Measurements from ENCODE around the gene PRSS33.

PRSS33 gene

GRCh38 chr16:2776500-2777139, 10.7 kb downstream of the PRSS33 start:
- no peak for DNase-seq

- no peak for DNase-seq
These were observed 11.4 kb downstream of the PRSS33 start for GRCh38 chr16:2775765-2776499.

- DNase-seq = no peak
These were observed 12.1 kb downstream of the PRSS33 start for GRCh38 chr16:2775131-2775716.

GRCh38 chr16:2774161-2774891, 13.0 kb downstream of the PRSS33 start:
- no peak for DNase-seq

GRCh38 chr16:2773188-2773968, 14.0 kb downstream of the PRSS33 start:
- no peak for DNase-seq

GRCh38 chr16:2771496-2772402, 15.6 kb downstream of the PRSS33 start:
- DNase-seq = no peak

- no peak for DNase-seq
These were observed 17.1 kb downstream of the PRSS33 start for GRCh38 chr16:2770057-2770951.

GRCh38 chr16:2769675-2770056, 17.7 kb downstream of the PRSS33 start:
- no peak for DNase-seq

- no peak for DNase-seq
These were observed 18.2 kb downstream of the PRSS33 start for GRCh38 chr16:2769100-2769529.

GRCh38 chr16:2768403-2769089, 18.8 kb downstream of the PRSS33 start:
- no peak for DNase-seq

- no peak for DNase-seq
These were observed 19.5 kb downstream of the PRSS33 start for GRCh38 chr16:2767891-2768290.

- DNase-seq = no peak
These were observed 20.1 kb downstream of the PRSS33 start for GRCh38 chr16:2767140-2767731.

- DNase-seq = no peak
These were observed 20.8 kb downstream of the PRSS33 start for GRCh38 chr16:2766430-2767139.

- no peak for DNase-seq
These were observed 21.6 kb downstream of the PRSS33 start for GRCh38 chr16:2765462-2766404.

- no peak for DNase-seq
These were observed 22.6 kb downstream of the PRSS33 start for GRCh38 chr16:2764718-2765117.

- DNase-seq = no peak
These were observed 24.2 kb downstream of the PRSS33 start for GRCh38 chr16:2763173-2763572.

- DNase-seq = no peak
These were observed 24.6 kb downstream of the PRSS33 start for GRCh38 chr16:2762711-2763110.

All from NCI-H510A treated with DMSO at 0.1 percent for 48 hours (cell line).